A549 (cell line): ENCODE measurements around the gene RAB41. TPM values are rescaled to one million over a fixed set of nuclear protein-coding genes. Genes with fewer than 3 reads are reported as not detected.

Experiments used
- ATAC-seq, 2 experiments: fragments of 200-7000 bp in 1 of 2; fragments of >200 bp in 1 of 2; cut with Nextera tagmentation in 1 of 2; cut with Tn5 transposase in 1 of 2; 3 replicates each; pipeline versions ENCODE4 v1.8.0 to v1.9.1; 2018 to 2020; ENCODE audit warnings: mild to moderate bottlenecking in 1 of 2, moderate library complexity in 1 of 2
- CTCF ChIA-PET: fragments of 300-600 bp; sonication (Branson Sonifier 250); formaldehyde crosslinking; extraction: SDS; loops from one replicate; lab custom pipeline; 2021; ENCODE audit warnings: antibody characterized with exemption, inconsistent platforms; lab: Yijun Ruan, JAX
- POLR2A ChIA-PET: fragments of 350-600 bp; formaldehyde crosslinking; extraction: SDS; loops from one replicate; lab custom pipeline; 2021; ENCODE audit warnings: antibody characterized with exemption, inconsistent platforms; lab: Yijun Ruan, JAX
- DNase-seq, 2 experiments: peaks; one replicate each; pipeline versions ENCODE4 v3.0.0 to v3.0.0-alpha.2; 2011 to 2016; ENCODE audit warnings: low read depth in 1 of 2, low spot score in 1 of 2
- FAIRE-seq: peaks from 2 replicates; lab custom pipeline; 2011; peaks lifted over from hg19 to GRCh38; lab: Jason Lieb, UNC
- H3K27ac ChIP-seq, 2 experiments: fragments of >200 bp; sonication (Bioruptor Twin); formaldehyde crosslinking; 3 replicates each; pipeline ENCODE4 v1.5.1; 2016 to 2017
- H3K4me1 ChIP-seq: fragments of >200 bp; sonication (Bioruptor Twin); formaldehyde crosslinking; 3 replicates; pipeline ENCODE4 v1.6.1; 2016
- H3K4me2 ChIP-seq: fragments of >200 bp; sonication (Bioruptor Twin); formaldehyde crosslinking; 3 replicates; pipeline ENCODE4 v1.6.1; 2016
- H3K4me3 ChIP-seq: fragments of >200 bp; sonication (Bioruptor Twin); formaldehyde crosslinking; 3 replicates; pipeline ENCODE4 v1.5.1; 2016
- H3K9me3 ChIP-seq: fragments of >200 bp; sonication (Bioruptor Twin); formaldehyde crosslinking; 3 replicates; pipeline ENCODE4 v1.6.1; 2016
- BHLHE40 ChIP-seq: IDR thresholded peaks from 2 replicates; pipeline ENCODE4 v1.6.1; 2012; ENCODE audit warnings: low read depth, low read length, inconsistent platforms
- CBX2 ChIP-seq: fragments of 200-600 bp; sonication (generic); IDR thresholded peaks from 2 replicates; pipeline ENCODE4 v1.6.1; 2016; ENCODE audit warnings: low read depth, mild to moderate bottlenecking, borderline replicate concordance
- CBX8 ChIP-seq: fragments of 200-600 bp; sonication (generic); IDR thresholded peaks from 2 replicates; pipeline ENCODE4 v1.6.1; 2016
- CHD2 ChIP-seq: fragments of 150-350 bp; IDR thresholded peaks from 2 replicates; pipeline ENCODE4 v1.6.1; 2014; ENCODE audit warnings: low read length; ENCODE audit not compliant: partially characterized antibody
- CHD4 ChIP-seq: fragments of 200-600 bp; sonication (generic); IDR thresholded peaks from 2 replicates; pipeline ENCODE4 v1.6.1; 2016; ENCODE audit warnings: antibody characterized with exemption, mild to moderate bottlenecking, borderline replicate concordance
- E2F6 ChIP-seq: IDR thresholded peaks from 2 replicates; pipeline ENCODE4 v1.6.1; 2012; ENCODE audit warnings: low read depth, borderline replicate concordance
- EHMT2 ChIP-seq: fragments of 200-600 bp; sonication (generic); IDR thresholded peaks from 2 replicates; pipeline ENCODE4 v1.6.1; 2016; ENCODE audit warnings: antibody characterized with exemption, low read depth, mild to moderate bottlenecking, moderate library complexity
- ELK1 ChIP-seq: fragments of 150-350 bp; IDR thresholded peaks from 2 replicates; pipeline ENCODE4 v1.6.1; 2014; ENCODE audit warnings: low read depth, mild to moderate bottlenecking, low read length
- ESRRA ChIP-seq: fragments of 150-350 bp; IDR thresholded peaks from 2 replicates; pipeline ENCODE4 v1.6.1; 2014; ENCODE audit warnings: mild to moderate bottlenecking, low read length, borderline replicate concordance
- FOSB ChIP-seq: fragments of 250-450 bp; sonication (Bioruptor Pico); IDR thresholded peaks from 2 replicates; pipeline ENCODE4 v1.5.0; 2020; ENCODE audit warnings: mild to moderate bottlenecking, moderate library complexity
- FOXS1 ChIP-seq: fragments of 250-450 bp; sonication (Bioruptor Pico); IDR thresholded peaks from 2 replicates; pipeline ENCODE4 v1.5.0; 2020; ENCODE audit warnings: mild to moderate bottlenecking, moderate library complexity
- HEYL ChIP-seq: fragments of 250-450 bp; sonication (Bioruptor Pico); IDR thresholded peaks from 2 replicates; pipeline ENCODE4 v1.8.0; 2021; ENCODE audit warnings: mild to moderate bottlenecking, moderate library complexity
- HOXA7 ChIP-seq: fragments of 250-450 bp; sonication (Bioruptor Pico); IDR thresholded peaks from 2 replicates; pipeline ENCODE4 v1.5.0; 2020; ENCODE audit warnings: mild to moderate bottlenecking, moderate library complexity
- HOXB13 ChIP-seq: fragments of 250-450 bp; sonication (Bioruptor Pico); IDR thresholded peaks from 2 replicates; pipeline ENCODE4 v1.5.0; 2020; ENCODE audit warnings: low read depth, mild to moderate bottlenecking, moderate library complexity
- JUNB ChIP-seq: fragments of >200 bp; sonication (Bioruptor Twin); formaldehyde crosslinking; IDR thresholded peaks from 2 replicates; pipeline ENCODE4 v1.6.1; 2016
- MAX ChIP-seq: IDR thresholded peaks from 2 replicates; pipeline ENCODE4 v1.6.1; 2012
- MAZ ChIP-seq: fragments of 150-350 bp; IDR thresholded peaks from 2 replicates; pipeline ENCODE4 v1.6.1; 2014; ENCODE audit warnings: antibody characterized with exemption, low read depth, low read length, borderline replicate concordance
- NPAS2 ChIP-seq: fragments of 250-450 bp; sonication (Bioruptor Pico); IDR thresholded peaks from 2 replicates; pipeline ENCODE4 v1.8.0; 2022; ENCODE audit warnings: mild to moderate bottlenecking, moderate library complexity, borderline replicate concordance
- POLR2A ChIP-seq: IDR thresholded peaks from 2 replicates; pipeline ENCODE4 v1.6.1; 2012; ENCODE audit warnings: mild to moderate bottlenecking, low read length
- RCOR1 ChIP-seq: fragments of 150-350 bp; IDR thresholded peaks from 2 replicates; pipeline ENCODE4 v1.6.1; 2014; ENCODE audit warnings: antibody characterized with exemption, low read length, low read depth
- RNF2 ChIP-seq: fragments of 200-600 bp; sonication (generic); IDR thresholded peaks from 2 replicates; pipeline ENCODE4 v1.6.1; 2016; ENCODE audit warnings: low read depth, mild to moderate bottlenecking, antibody characterized with exemption, moderate library complexity, borderline replicate concordance
- SMC3 ChIP-seq: fragments of >200 bp; sonication (Bioruptor Twin); formaldehyde crosslinking; IDR thresholded peaks from 3 replicates; pipeline ENCODE4 v1.6.1; 2018; ENCODE audit warnings: inconsistent platforms
- SREBF2 ChIP-seq: fragments of 450-650 bp; IDR thresholded peaks from 2 replicates; pipeline ENCODE4 v1.6.1; 2014; ENCODE audit warnings: mild to moderate bottlenecking, moderate library complexity
- TFCP2L1 ChIP-seq: fragments of 250-450 bp; sonication (Bioruptor Pico); IDR thresholded peaks from 2 replicates; pipeline ENCODE4 v1.5.0; 2021; ENCODE audit warnings: mild to moderate bottlenecking
- USF2 ChIP-seq: fragments of 450-650 bp; IDR thresholded peaks from 2 replicates; pipeline ENCODE4 v1.6.1; 2014; ENCODE audit warnings: antibody characterized with exemption
- WGBS: methylation state at CpG from one replicate; pipeline ENCODE4 v1.1.6; 2017; ENCODE audit errors: missing lambda C conversion rate; 5-methylcytosine and 5-hydroxymethylcytosine counted together
- polyA plus RNA-seq, 4 experiments: library from polyadenylated mRNA; depleted of rRNA in 3 of 4; stranded (reverse); fragments of >200 nt; fragmentation: RNase III in 1 of 4; extraction: RNeasy Plus Mini Kit Qiagen cat#74134 plus additional on column Dnase treatment in 1 of 4; gene quantifications; 2 replicates in 3 of 4; 3 replicates in 1 of 4; pipeline ENCODE4 v1.2.3, GENCODE V29; 2011 to 2017

RAB41 gene
- polyA plus RNA-seq, 2 of the 4 experiments (the other 2 are of a cell fraction) = not detected

DNA sequence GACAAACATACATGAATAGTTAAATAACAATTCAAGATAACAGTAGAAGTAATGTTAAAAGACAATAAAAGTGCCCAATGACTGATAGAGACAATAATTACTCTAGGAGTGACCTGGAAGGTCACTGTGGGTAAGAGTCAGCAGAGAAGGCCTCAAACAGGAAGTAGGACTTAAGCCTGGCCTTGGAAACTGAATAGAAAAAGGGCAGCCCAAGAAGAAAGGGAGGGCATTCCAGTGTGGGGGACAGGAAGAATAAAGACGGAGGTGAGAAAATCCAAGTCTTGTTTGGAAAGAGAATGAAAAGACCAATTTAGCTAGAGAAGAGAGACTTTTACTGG is 27.9 kb upstream of the RAB41 start:
- H3K27ac ChIP-seq = no peak overlapping the region
- no peaks in the 10 kb centered on the region for H3K9me3 ChIP-seq
- CTCF ChIA-PET = interaction anchor here (0.7 kb wide), 1 partner anchor 157 kb away, joined by 3 read pairs; no protein-coding TSS in a partner anchor
- no peak for TF ChIP-seq HEYL (CRISPR knock-in tag)
- TF ChIP-seq SREBF2 = no peak
- no peak for TF ChIP-seq EHMT2
- no peak for TF ChIP-seq FOXS1 (CRISPR knock-in tag)
- no peak for TF ChIP-seq TFCP2L1 (CRISPR knock-in tag)
- TF ChIP-seq ESRRA = no peak
- no peak for TF ChIP-seq FOSB (CRISPR knock-in tag)
- FAIRE-seq (no peak), DNase-seq (no peak), ATAC-seq (no peak)
- POLR2A ChIA-PET = interaction anchor here (1.3 kb wide), 1 partner anchor 121 kb away, joined by 4 read pairs; the partner anchor contains the start of gene IGBP1
- H3K4me1 ChIP-seq = peaks cover 5% of the 10 kb centered on the region; the same call in 1 of the 3 replicates
- WGBS = 94% methylated on average over 1 of the region's 1 CpG
- no peak overlapping the region for H3K4me3 ChIP-seq
- H3K4me2 ChIP-seq = no peak overlapping the region

DNA sequence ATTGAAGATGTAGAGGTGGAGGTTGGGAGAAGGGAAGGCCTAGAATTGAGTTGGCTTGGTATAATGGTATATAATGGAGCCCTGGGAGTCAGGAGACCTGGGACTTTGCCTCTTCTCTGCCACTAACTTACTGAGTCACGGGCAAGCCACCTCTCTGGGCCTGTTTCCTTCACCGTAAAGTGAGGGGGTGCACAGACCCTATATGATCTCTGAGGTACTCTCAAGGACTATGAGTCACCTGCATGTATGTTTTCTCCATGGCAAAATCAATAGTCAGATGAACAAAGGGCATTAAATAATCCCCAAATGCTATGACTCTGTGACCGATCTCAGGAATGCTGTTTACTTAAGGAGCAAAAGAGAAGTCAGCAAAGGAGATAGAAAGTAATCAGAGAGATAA is 27.1 kb upstream of the RAB41 start:
- Histone ChIP-seq H3K27ac (no peak overlapping the region), H3K4me3 (no peak overlapping the region), H3K4me1 (peaks cover 5% of the 10 kb centered on the region; the same call in 1 of the 3 replicates), H3K4me2 (no peak overlapping the region), H3K9me3 (no peaks in the 10 kb centered on the region)
- DNase-seq (no peak), FAIRE-seq (no peak), ATAC-seq (no peak)
- 70% methylated on average over 3 of the region's 3 CpGs for WGBS
- POLR2A ChIA-PET = no interaction called here
- TF ChIP-seq RNF2 (no peak), MAZ (no peak), CHD4 (no peak), SMC3 (no peak), ESRRA (no peak)
- TF ChIP-seq, all 56 proteins: peak for 0
- CTCF ChIA-PET = no interaction called here

- FAIRE-seq = no peak
Observed at GRCh38 chrX:70255452-70255851, 26.5 kb upstream of the RAB41 start.

More at GRCh38 chrX:70255452-70255851, 26.5 kb upstream of the RAB41 start:
- ChIA-PET POLR2A (no interaction called here), CTCF (no interaction called here)
- Histone ChIP-seq H3K9me3 (no peaks in the 10 kb centered on the region), H3K4me3 (no peak overlapping the region), H3K4me1 (peaks cover 5% of the 10 kb centered on the region; the same call in 1 of the 3 replicates), H3K27ac (no peak overlapping the region), H3K4me2 (no peak overlapping the region)
- WGBS = 84% methylated on average over 2 of the region's 2 CpGs
- no peak for ATAC-seq
- TF ChIP-seq CBX8 (no peak), E2F6 (no peak), CBX2 (no peak), HEYL (CRISPR knock-in tag) (no peak), CHD2 (no peak), MAZ (no peak), NPAS2 (CRISPR knock-in tag) (no peak), JUNB (no peak), HOXB13 (CRISPR knock-in tag) (no peak), USF2 (no peak), FOSB (CRISPR knock-in tag) (no peak), MAX (no peak), ELK1 (no peak), BHLHE40 (no peak), TFCP2L1 (CRISPR knock-in tag) (no peak), RCOR1 (no peak), HOXA7 (CRISPR knock-in tag) (no peak), POLR2A (no peak)
- no peak for DNase-seq
